ENCODE data around the gene GTF3A. TPM values are rescaled to one million over a fixed set of nuclear protein-coding genes. Genes with fewer than 3 reads are reported as not detected.
"Not testable (repeated sequence)": the region's sequence is repeated elsewhere in the genome, so short reads cannot be mapped to it uniquely, and the experiment has no call there.

Gene GTF3A
- total RNA-seq, 4 donors from 2014 or later = 179 to 304 (median 242) TPM

- Histone ChIP-seq H3K9me3 (no peaks in the 10 kb centered on the region), H3K4me1 (no peaks in the 10 kb centered on the region), H3K27me3 (peaks cover 0 to 6% (median 0%) of the 10 kb centered on the region in 3 donors), H3K36me3 (no peaks in the 10 kb centered on the region), H3K27ac (no peak overlapping the region), H3K4me3 (no peak overlapping the region)
- ATAC-seq = no peak
- DNase-seq = no peak
- in situ Hi-C loops (cut with MboI; ENCODE audit: low sequenced_read_pairs in 4 of 4) (no loop called here), intact Hi-C loops (cut with DNase I; ENCODE audit: low total_unique reads) (no loop called here)
- no peak for TF ChIP-seq POLR2A (IDR thresholded peaks at IDR 0.05)
- TF ChIP-seq, protein P1, sequence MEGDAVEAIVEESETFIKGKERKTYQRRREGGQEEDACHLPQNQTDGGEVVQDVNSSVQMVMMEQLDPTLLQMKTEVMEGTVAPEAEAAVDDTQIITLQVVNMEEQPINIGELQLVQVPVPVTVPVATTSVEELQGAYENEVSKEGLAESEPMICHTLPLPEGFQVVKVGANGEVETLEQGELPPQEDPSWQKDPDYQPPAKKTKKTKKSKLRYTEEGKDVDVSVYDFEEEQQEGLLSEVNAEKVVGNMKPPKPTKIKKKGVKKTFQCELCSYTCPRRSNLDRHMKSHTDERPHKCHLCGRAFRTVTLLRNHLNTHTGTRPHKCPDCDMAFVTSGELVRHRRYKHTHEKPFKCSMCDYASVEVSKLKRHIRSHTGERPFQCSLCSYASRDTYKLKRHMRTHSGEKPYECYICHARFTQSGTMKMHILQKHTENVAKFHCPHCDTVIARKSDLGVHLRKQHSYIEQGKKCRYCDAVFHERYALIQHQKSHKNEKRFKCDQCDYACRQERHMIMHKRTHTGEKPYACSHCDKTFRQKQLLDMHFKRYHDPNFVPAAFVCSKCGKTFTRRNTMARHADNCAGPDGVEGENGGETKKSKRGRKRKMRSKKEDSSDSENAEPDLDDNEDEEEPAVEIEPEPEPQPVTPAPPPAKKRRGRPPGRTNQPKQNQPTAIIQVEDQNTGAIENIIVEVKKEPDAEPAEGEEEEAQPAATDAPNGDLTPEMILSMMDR (IDR thresholded peaks at IDR 0.05 in 4 of 5, conservative IDR thresholded peaks at IDR 0.05 in 1 of 5) = no peak
These were observed 29.4 kb upstream of the GTF3A start for GRCh38 chr13:27395007-27395510.

GRCh38 chr13:27396252-27396846 lies 28.1 kb upstream of the GTF3A start:
- Histone ChIP-seq H3K4me3 (no peak overlapping the region), H3K36me3 (no peaks in the 10 kb centered on the region), H3K27ac (no peak overlapping the region), H3K4me1 (no peaks in the 10 kb centered on the region), H3K27me3 (peaks cover 0 to 6% (median 0%) of the 10 kb centered on the region in 3 donors), H3K9me3 (no peaks in the 10 kb centered on the region)
- ATAC-seq = no peak
- intact Hi-C loops (cut with DNase I; ENCODE audit: low total_unique reads) (no loop called here), in situ Hi-C loops (cut with MboI; ENCODE audit: low sequenced_read_pairs in 4 of 4) (no loop called here)
- no peak for DNase-seq
- TF ChIP-seq POLR2A (IDR thresholded peaks at IDR 0.05) = no peak

DNA sequence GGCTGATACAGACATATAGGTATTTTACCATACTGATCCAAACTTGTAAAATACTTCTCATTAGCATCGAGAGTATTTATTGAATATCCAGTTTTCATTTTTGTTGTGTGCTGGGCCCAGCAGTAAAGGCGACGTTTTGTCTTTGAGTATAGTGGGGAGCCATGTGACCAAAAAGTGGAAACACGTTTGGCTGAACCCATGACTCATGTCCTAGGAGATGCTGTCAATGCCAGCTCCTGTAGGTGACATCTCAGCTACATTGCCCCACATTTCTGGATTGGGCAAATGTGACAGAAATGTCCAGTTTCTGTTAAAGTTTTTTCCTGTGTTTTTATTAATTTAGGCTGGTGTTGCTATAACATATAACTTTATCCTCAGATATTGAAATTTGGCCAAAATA lies 26.1 kb upstream of the GTF3A start:
- in situ Hi-C loops (cut with MboI; ENCODE audit: low sequenced_read_pairs in 4 of 4) (no loop called here), intact Hi-C loops (cut with DNase I; ENCODE audit: low total_unique reads) (no loop called here)
- no peaks in the 10 kb centered on the region for H3K9me3 ChIP-seq

DNA sequence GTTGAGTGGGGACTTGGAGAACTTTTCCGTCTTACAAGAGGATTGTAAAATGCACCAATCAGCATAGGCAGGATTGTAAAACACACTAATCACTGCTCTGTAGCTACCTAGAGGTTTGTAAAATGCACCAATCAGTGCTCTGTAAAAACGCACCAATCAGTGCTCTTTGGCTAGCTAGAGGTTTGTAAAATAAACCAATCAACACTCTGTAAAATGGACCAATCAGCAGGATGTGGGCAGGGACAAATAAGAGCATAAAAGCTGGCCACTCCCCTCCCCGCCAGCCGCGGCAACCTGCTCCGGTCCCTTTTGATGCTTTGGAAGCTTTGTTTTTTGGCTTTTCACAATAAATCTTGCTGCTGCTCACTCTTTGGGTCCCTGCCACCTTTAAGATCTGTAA lies 24.0 kb upstream of the GTF3A start:
- H3K36me3 ChIP-seq; H3K9me3 ChIP-seq; H3K27me3 ChIP-seq; H3K4me3 ChIP-seq; DNase-seq; intact Hi-C loops (cut with DNase I; ENCODE audit: low total_unique reads); H3K27ac ChIP-seq; H3K4me1 ChIP-seq; ATAC-seq: not testable (repeated sequence)
- in situ Hi-C loops (cut with MboI; ENCODE audit: low sequenced_read_pairs in 4 of 4) = loop anchor here in 2 of 4 donors (25.0 kb wide), 1 partner anchor 212 kb away; the partner anchor contains the start of genes LNX2 (in 2 of the 2) and POLR1D (in 2 of the 2)

More for the DNA sequence above, 26.1 kb upstream of the GTF3A start:
- no peak for TF ChIP-seq POLR2A (IDR thresholded peaks at IDR 0.05)
- TF ChIP-seq, protein P1 (IDR thresholded peaks at IDR 0.05 in 4 of 5, conservative IDR thresholded peaks at IDR 0.05 in 1 of 5) = no peak
- H3K4me1 ChIP-seq = peaks cover 2 to 6% of the 10 kb centered on the region in 2 donors
- H3K4me3 ChIP-seq = no peak overlapping the region
- H3K36me3 ChIP-seq = no peaks in the 10 kb centered on the region
- H3K27me3 ChIP-seq = peaks cover 0 to 6% (median 0%) of the 10 kb centered on the region in 3 donors
- H3K27ac ChIP-seq = no peak overlapping the region
- no peak for DNase-seq
- ATAC-seq = no peak

- no peak overlapping the region for H3K27ac ChIP-seq
- TF ChIP-seq POLR2A (IDR thresholded peaks at IDR 0.05) = no peak
- H3K4me1 ChIP-seq = peaks cover 6 to 10% of the 10 kb centered on the region in 2 donors
- intact Hi-C loops (cut with DNase I; ENCODE audit: low total_unique reads) (no loop called here), in situ Hi-C loops (cut with MboI; ENCODE audit: low sequenced_read_pairs in 4 of 4) (loop anchor here in 2 of 4 donors (25.0 kb wide), 1 partner anchor 211 kb away; the partner anchor contains the start of genes LNX2 (in 2 of the 2) and POLR1D (in 2 of the 2))
- DNase-seq (no peak), ATAC-seq (no peak)
- no peaks in the 10 kb centered on the region for H3K36me3 ChIP-seq
- no peaks in the 10 kb centered on the region for H3K9me3 ChIP-seq
- peaks cover 0 to 4% (median 0%) of the 10 kb centered on the region in 3 donors for H3K27me3 ChIP-seq
- no peak overlapping the region for H3K4me3 ChIP-seq
These were observed 23.2 kb upstream of the GTF3A start for GRCh38 chr13:27401210-27401609.

- no peaks in the 10 kb centered on the region for H3K9me3 ChIP-seq
- DNase-seq (no peak), ATAC-seq (no peak)
- no peaks in the 10 kb centered on the region for H3K36me3 ChIP-seq
- no peak overlapping the region for H3K4me3 ChIP-seq
- intact Hi-C loops (cut with DNase I; ENCODE audit: low total_unique reads) (no loop called here), in situ Hi-C loops (cut with MboI; ENCODE audit: low sequenced_read_pairs in 4 of 4) (loop anchor here in 2 of 4 donors (25.0 kb wide), 1 partner anchor 209 kb away; the partner anchor contains the start of genes LNX2 (in 2 of the 2) and POLR1D (in 2 of the 2))
- no peaks in the 10 kb centered on the region for H3K27me3 ChIP-seq
- peaks cover 6 to 10% of the 10 kb centered on the region in 2 donors for H3K4me1 ChIP-seq
- peak overlapping the region in 1 of 4 donors; percentile 21 for H3K27ac ChIP-seq
- TF ChIP-seq, protein P1 (IDR thresholded peaks at IDR 0.05 in 4 of 5, conservative IDR thresholded peaks at IDR 0.05 in 1 of 5) = no peak
- TF ChIP-seq POLR2A (IDR thresholded peaks at IDR 0.05) = no peak
These were observed 21.2 kb upstream of the GTF3A start for GRCh38 chr13:27403203-27403678.
